Lower leg skin (tissue), 3 donors: Measurements from ENCODE around the gene HDAC9.

Experiments used
- POLR2A ChIP-seq, 2 donors: fragments of 450-650 bp; IDR thresholded peaks; one replicate each; pipeline ENCODE4 v1.6.1; 2016 to 2017; ENCODE audit warnings: antibody characterized with exemption in 2 of 2, mild to moderate bottlenecking in 1 of 2, moderate library complexity in 1 of 2
- TF ChIP-seq, protein P1 (sequence below), 3 donors: fragments of 450-650 bp; IDR thresholded peaks; one replicate each; pipeline ENCODE4 v1.5.1; 2016; ENCODE audit warnings: antibody characterized with exemption in 3 of 3, mild to moderate bottlenecking in 3 of 3, moderate library complexity in 2 of 3

DNA sequence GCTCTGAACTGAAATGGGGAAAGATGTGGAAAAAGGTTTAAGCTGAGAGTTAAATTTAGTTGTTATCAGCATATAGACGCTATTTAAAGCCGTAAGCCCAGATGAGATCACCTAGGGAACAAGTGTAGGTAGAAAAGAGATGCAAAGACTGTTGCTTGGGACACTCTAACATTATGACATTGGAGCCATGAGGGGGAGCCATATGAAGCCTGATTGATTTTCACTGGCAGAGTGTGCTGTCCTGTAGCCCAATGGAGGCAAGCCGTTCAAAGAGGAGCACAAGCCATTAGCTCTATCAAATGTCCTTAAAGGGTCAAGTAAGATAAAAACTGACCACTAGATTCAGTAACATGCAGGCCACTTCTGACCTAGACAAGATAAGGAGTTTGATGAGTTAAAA is 398.6 kb downstream of the HDAC9 start:
- TF ChIP-seq, protein P1, sequence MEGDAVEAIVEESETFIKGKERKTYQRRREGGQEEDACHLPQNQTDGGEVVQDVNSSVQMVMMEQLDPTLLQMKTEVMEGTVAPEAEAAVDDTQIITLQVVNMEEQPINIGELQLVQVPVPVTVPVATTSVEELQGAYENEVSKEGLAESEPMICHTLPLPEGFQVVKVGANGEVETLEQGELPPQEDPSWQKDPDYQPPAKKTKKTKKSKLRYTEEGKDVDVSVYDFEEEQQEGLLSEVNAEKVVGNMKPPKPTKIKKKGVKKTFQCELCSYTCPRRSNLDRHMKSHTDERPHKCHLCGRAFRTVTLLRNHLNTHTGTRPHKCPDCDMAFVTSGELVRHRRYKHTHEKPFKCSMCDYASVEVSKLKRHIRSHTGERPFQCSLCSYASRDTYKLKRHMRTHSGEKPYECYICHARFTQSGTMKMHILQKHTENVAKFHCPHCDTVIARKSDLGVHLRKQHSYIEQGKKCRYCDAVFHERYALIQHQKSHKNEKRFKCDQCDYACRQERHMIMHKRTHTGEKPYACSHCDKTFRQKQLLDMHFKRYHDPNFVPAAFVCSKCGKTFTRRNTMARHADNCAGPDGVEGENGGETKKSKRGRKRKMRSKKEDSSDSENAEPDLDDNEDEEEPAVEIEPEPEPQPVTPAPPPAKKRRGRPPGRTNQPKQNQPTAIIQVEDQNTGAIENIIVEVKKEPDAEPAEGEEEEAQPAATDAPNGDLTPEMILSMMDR (IDR thresholded peaks at IDR 0.05), result no peak
- no peak for TF ChIP-seq POLR2A (IDR thresholded peaks at IDR 0.05)
